ENCODE results near the gene ATP1B3.

GRCh38 chr3:141915766-141916165 is 39.3 kb downstream of the ATP1B3 start:
- TF ChIP-seq ARID3A (IDR thresholded peaks at IDR 0.05; ENCODE audit: borderline replicate concordance, low read depth, low read length) (no peak), KLF1 (tag; IDR thresholded peaks at IDR 0.05) (no peak), FOXP4 (CRISPR knock-in tag; IDR thresholded peaks at IDR 0.05; ENCODE audit: borderline replicate concordance) (no peak), REST (IDR thresholded peaks at IDR 0.05; ENCODE audit: borderline replicate concordance) (no peak), REST (CRISPR knock-in tag; IDR thresholded peaks at IDR 0.05; ENCODE audit: low read depth) (no peak)
